Common myeloid progenitor, CD34-positive (primary cell): ENCODE data around the gene MCM8.

Experiments
- CTCF ChIA-PET: fragments of 350-600 bp; sonication (Branson Sonifier 250); formaldehyde crosslinking; loops from one replicate; lab custom pipeline; 2021; ENCODE audit warnings: antibody characterized with exemption; lab: Charles Lee
- POLR2A ChIA-PET: fragments of 350-600 bp; sonication (Branson Sonifier 250); formaldehyde crosslinking; loops from one replicate; lab custom pipeline; 2021; ENCODE audit warnings: antibody characterized with exemption; lab: Charles Lee
- DNase-seq, 3 donors: peaks; one replicate each; pipeline versions ENCODE4 v3.0.0 to v3.0.0-alpha.2; 2013
- H3K27ac ChIP-seq, 2 experiments: 1 replicate in 1 of 2; 2 replicates in 1 of 2; pipeline ENCODE4 v1.7.0; 2013; ENCODE audit warnings: inconsistent platforms in 2 of 2, low read length in 2 of 2, mild to moderate bottlenecking in 2 of 2, low read depth in 1 of 2, moderate library complexity in 1 of 2; ENCODE audit not compliant: severe bottlenecking in 2 of 2, insufficient read depth in 1 of 2, poor library complexity in 1 of 2
- H3K27me3 ChIP-seq, 5 experiments: replicated peaks in 2 of 5; 1 replicate in 3 of 5; 2 replicates in 2 of 5; pipeline versions ENCODE4 v1.6.1 to v1.7.0; 2013; ENCODE audit warnings: low read length in 4 of 5, mild to moderate bottlenecking in 2 of 5, moderate library complexity in 2 of 5, inconsistent platforms in 1 of 5; ENCODE audit not compliant: insufficient read depth in 5 of 5, control insufficient read depth in 4 of 5
- H3K36me3 ChIP-seq, 4 experiments: 1 replicate in 2 of 4; 2 replicates in 2 of 4; pipeline versions ENCODE4 v1.6.1 to v1.7.0; 2013; ENCODE audit warnings: low read length in 3 of 4, control low read depth in 1 of 4, mild to moderate bottlenecking in 1 of 4; ENCODE audit not compliant: control insufficient read depth in 4 of 4, insufficient read depth in 4 of 4
- H3K4me1 ChIP-seq, 4 experiments: 1 replicate in 3 of 4; 2 replicates in 1 of 4; pipeline versions ENCODE4 v1.6.1 to v1.7.1; 2013; ENCODE audit warnings: low read length in 3 of 4, mild to moderate bottlenecking in 3 of 4, control low read depth in 1 of 4, inconsistent platforms in 1 of 4, moderate library complexity in 1 of 4; ENCODE audit not compliant: control insufficient read depth in 4 of 4, insufficient read depth in 4 of 4; ENCODE audit errors: control extremely low read depth in 1 of 4
- H3K4me3 ChIP-seq, 7 experiments: 1 replicate in 4 of 7; 2 replicates in 3 of 7; pipeline versions ENCODE4 v1.5.1 to v1.7.0; 2013; ENCODE audit warnings: mild to moderate bottlenecking in 7 of 7, low read length in 6 of 7, moderate library complexity in 6 of 7, inconsistent platforms in 2 of 7, low read depth in 2 of 7, control low read depth in 1 of 7; ENCODE audit not compliant: insufficient read depth in 4 of 7, control insufficient read depth in 1 of 7; ENCODE audit errors: extremely low read depth in 1 of 7
- H3K9me3 ChIP-seq, 5 experiments: 1 replicate in 4 of 5; 2 replicates in 1 of 5; pipeline versions ENCODE4 v1.6.1 to v1.7.1; 2013; ENCODE audit warnings: low read length in 4 of 5, mild to moderate bottlenecking in 2 of 5, inconsistent platforms in 1 of 5, low read depth in 1 of 5, moderate library complexity in 1 of 5; ENCODE audit not compliant: control insufficient read depth in 4 of 5, insufficient read depth in 2 of 5; ENCODE audit errors: control extremely low read depth in 1 of 5
- WGBS: methylation state at CpG from one replicate; pipeline ENCODE4 v1.1.5; 2013; ENCODE audit not compliant: insufficient coverage; 5-methylcytosine and 5-hydroxymethylcytosine counted together

The MCM8 gene

GRCh38 chr20:6040958-6041807 is 90.7 kb downstream of the MCM8 start:
- DNase-seq: no peak
- Histone ChIP-seq H3K4me1 (no peaks in the 10 kb centered on the region), H3K9me3 (peaks cover 0 to 6% (median 0%) of the 10 kb centered on the region in 5 experiments), H3K36me3 (peaks cover 14 to 53% (median 33%) of the 10 kb centered on the region in 4 experiments), H3K4me3 (no peak overlapping the region), H3K27ac (no peak overlapping the region), H3K27me3 (no peaks in the 10 kb centered on the region)
- 97% methylated on average over 55 of the region's 67 CpGs for WGBS
- ChIA-PET POLR2A (no interaction called here), CTCF (interaction anchor here (0.8 to 1.0 kb wide), 2 partner anchors 10 to 14 kb away, joined by 3 read pairs; no protein-coding TSS in a partner anchor)

- Histone ChIP-seq H3K9me3 (peaks cover 0 to 6% (median 0%) of the 10 kb centered on the region in 5 experiments), H3K27me3 (no peaks in the 10 kb centered on the region), H3K4me1 (no peaks in the 10 kb centered on the region), H3K27ac (no peak overlapping the region), H3K36me3 (peaks cover 9 to 47% (median 28%) of the 10 kb centered on the region in 4 experiments), H3K4me3 (no peak overlapping the region)
- DNase-seq: no peak
- ChIA-PET POLR2A (no interaction called here), CTCF (interaction anchor here (0.8 to 1.0 kb wide), 2 partner anchors 9 to 27 kb away, joined by 3 read pairs; no protein-coding TSS in a partner anchor)
- WGBS: 99% methylated on average over 26 of the region's 26 CpGs
Observed at GRCh38 chr20:6041808-6042265, 91.4 kb downstream of the MCM8 start.

- H3K27me3 ChIP-seq: peaks cover 0 to 6% (median 0%) of the 10 kb centered on the region in 5 experiments
- peaks cover 0 to 6% (median 0%) of the 10 kb centered on the region in 5 experiments for H3K9me3 ChIP-seq
- CTCF ChIA-PET: interaction anchor here (0.6 kb wide), 1 partner anchor 1935 kb away, joined by 3 read pairs; no protein-coding TSS in a partner anchor
- no peaks in the 10 kb centered on the region for H3K4me1 ChIP-seq
- DNase-seq: no peak
- WGBS: 100% methylated on average over 2 of the region's 2 CpGs
- POLR2A ChIA-PET: no interaction called here
- peaks cover 0 to 27% (median 18%) of the 10 kb centered on the region in 4 experiments for H3K36me3 ChIP-seq
- no peak overlapping the region for H3K27ac ChIP-seq
- H3K4me3 ChIP-seq: no peak overlapping the region
Observed at GRCh38 chr20:6044115-6044514, 93.7 kb downstream of the MCM8 start.

- H3K27me3 ChIP-seq: peaks cover 0 to 19% (median 6%) of the 10 kb centered on the region in 5 experiments
- H3K27ac ChIP-seq: no peak overlapping the region
- peak in 1 of 3 donors; percentile 22 for DNase-seq
- peaks cover 0 to 5% (median 0%) of the 10 kb centered on the region in 5 experiments for H3K9me3 ChIP-seq
- H3K4me3 ChIP-seq: no peak overlapping the region
- H3K36me3 ChIP-seq: peaks cover 0 to 18% (median 13%) of the 10 kb centered on the region in 4 experiments
- H3K4me1 ChIP-seq: no peaks in the 10 kb centered on the region
- ChIA-PET CTCF (no interaction called here), POLR2A (no interaction called here)
Observed at GRCh38 chr20:6045566-6045965, 95.1 kb downstream of the MCM8 start.

- POLR2A ChIA-PET: no interaction called here
- peaks cover 0 to 9% (median 6%) of the 10 kb centered on the region in 4 experiments for H3K36me3 ChIP-seq
- CTCF ChIA-PET: no interaction called here
- no peak for DNase-seq
- no peaks in the 10 kb centered on the region for H3K9me3 ChIP-seq
- H3K4me1 ChIP-seq: peaks cover 0 to 4% (median 3%) of the 10 kb centered on the region in 4 experiments
- no peak overlapping the region for H3K27ac ChIP-seq
- no CpG with 5 or more reads among the region's 1 CpG for WGBS
- peaks cover 0 to 27% (median 15%) of the 10 kb centered on the region in 5 experiments for H3K27me3 ChIP-seq
- no peak overlapping the region for H3K4me3 ChIP-seq
Observed at GRCh38 chr20:6046432-6046831, 96.0 kb downstream of the MCM8 start.

GRCh38 chr20:6048391-6048790 is 97.9 kb downstream of the MCM8 start:
- ChIA-PET CTCF (interaction anchor here (0.9 kb wide), 1 partner anchor 14 kb away, joined by 4 read pairs; no protein-coding TSS in a partner anchor), POLR2A (no interaction called here)
- Histone ChIP-seq H3K9me3 (no peaks in the 10 kb centered on the region), H3K36me3 (no peaks in the 10 kb centered on the region), H3K4me1 (peaks cover 0 to 18% (median 17%) of the 10 kb centered on the region in 4 experiments), H3K27me3 (peaks cover 2 to 47% (median 30%) of the 10 kb centered on the region in 5 experiments), H3K27ac (no peak overlapping the region), H3K4me3 (no peak overlapping the region)
- WGBS: 100% methylated on average over 1 of the region's 3 CpGs
- DNase-seq: no peak
